Melanocyte of skin (primary cell): ENCODE results near the gene BHLHE23. TPM values are rescaled to one million over a fixed set of nuclear protein-coding genes. Genes with fewer than 3 reads are reported as not detected.

ENCODE experiments used
- total RNA-seq, 2 donors: library from RNA; depleted of rRNA; stranded (reverse); fragments of >200 nt; gene quantifications; 2 replicates each; pipeline ENCODE4 v1.2.3, GENCODE V29; 2012

Gene BHLHE23
- total RNA-seq, result not detected

DNA sequence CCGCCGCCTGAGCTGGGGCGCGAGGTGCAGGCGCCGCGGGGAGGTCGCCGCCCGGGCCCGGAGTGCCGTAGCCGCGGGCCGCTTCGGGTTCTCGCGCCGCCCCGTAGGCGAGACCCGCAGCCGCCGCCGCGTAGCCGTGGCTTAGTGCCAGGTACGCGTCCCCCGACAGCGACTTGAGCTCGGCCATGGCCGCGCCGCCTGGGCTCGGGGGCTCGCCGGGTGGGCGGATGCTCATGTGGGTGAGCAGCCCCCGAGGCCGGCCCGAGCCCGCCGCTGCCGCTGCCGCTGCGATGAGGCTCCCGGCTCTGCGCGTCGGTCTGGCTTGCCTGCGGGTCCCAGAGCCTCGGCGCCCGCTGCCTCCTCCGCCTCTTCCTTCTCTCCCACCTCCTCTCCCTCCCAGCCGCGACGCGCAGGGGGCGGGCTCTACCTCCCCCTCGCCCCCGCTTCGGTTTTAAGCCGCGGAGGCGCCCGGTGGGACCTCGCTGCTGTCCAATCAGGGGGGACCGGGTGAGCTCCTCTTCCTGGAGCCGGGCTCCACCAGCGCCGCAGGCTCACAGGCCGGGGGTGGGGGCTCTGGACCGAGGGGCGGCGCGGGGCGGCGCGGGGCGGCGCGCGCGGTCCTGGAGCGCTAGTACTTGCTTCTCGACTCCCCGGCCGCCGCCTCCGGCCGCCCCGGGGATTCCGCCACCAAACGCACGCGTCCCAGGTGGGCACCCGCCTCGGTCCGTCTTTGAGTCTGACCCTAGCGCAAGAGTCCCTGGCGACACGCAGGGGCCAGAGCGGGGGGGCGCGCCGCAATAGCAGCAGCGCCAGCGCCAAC is at the start of gene BHLHE23:
TSS of gene BHLHE23 (minus strand) at position 425 of the 820 bp plus-strand sequence. CDS start at position 235, 190 bp downstream.

Other genes starting within 250 kb of the BHLHE23 start
- gene MRGBP, start 210.5 kb downstream of the BHLHE23 start, total RNA-seq, result 10 to 100 TPM; 12.7 to 17.6 TPM
- 10 to 100 TPM; 46.5 to 62.6 TPM for gene OGFR, start 202.1 kb downstream of the BHLHE23 start, total RNA-seq
- 1 to 10 TPM in 1 of 2 donors, under 1 TPM in 1; 0.69 to 4.7 TPM for gene COL9A3, start 189.9 kb downstream of the BHLHE23 start, total RNA-seq
- gene TCFL5, start 145.1 kb downstream of the BHLHE23 start, total RNA-seq, result 10 to 100 TPM; 23.0 to 25.8 TPM
- gene DIDO1, start 80.5 kb downstream of the BHLHE23 start, total RNA-seq, result 10 to 100 TPM; 36.5 to 36.6 TPM
- 10 to 100 TPM; 16.2 to 20.3 TPM for gene GID8, start 68.8 kb downstream of the BHLHE23 start, total RNA-seq
- 1 to 10 TPM; 1.7 to 5.3 TPM for gene SLC17A9, start 54.3 kb downstream of the BHLHE23 start, total RNA-seq
- 10 to 100 TPM; 25.8 to 30.0 TPM for gene YTHDF1, start 209.2 kb upstream of the BHLHE23 start, total RNA-seq
- 1 to 10 TPM; 2.7 to 4.1 TPM for gene BIRC7, start 228.9 kb upstream of the BHLHE23 start, total RNA-seq
- gene NKAIN4, start 247.5 kb upstream of the BHLHE23 start, total RNA-seq, result under 1 TPM in 1 of 2 donors, not detected in 1; 0.33 TPM